ENCODE measurements around the gene SELENON. TPM values are rescaled to one million over a fixed set of nuclear protein-coding genes. Genes with fewer than 3 reads are reported as not detected.

Gene SELENON
- total and polyA plus RNA-seq, 2 of the 8 experiments (the other 6 are each of a cell fraction or from before 2014, with no cell fraction given): 43.0 to 77.6 TPM

GRCh38 chr1:25802915-25803314, 2.9 kb downstream of the SELENON start:
- Histone ChIP-seq H2AFZ (ENCODE audit: low read length) (no peak overlapping the region), H3K36me3 (ENCODE audit: control insufficient read depth in 2 of 4, insufficient read depth in 4 of 4, low read length in 3 of 4) (peaks cover 0 to 4% (median 3%) of the 10 kb centered on the region in 4 experiments; a peak in 4 of 8 replicates), H4K91ac (replicated peaks; ENCODE audit: insufficient read length, low read length) (no peak overlapping the region), H3K18ac (ENCODE audit: extremely low read depth, low read length) (no peak overlapping the region), H3K9me3 (ENCODE audit: insufficient read depth in 2 of 2, low read depth in 1 of 2, low read length in 1 of 2) (no peaks in the 10 kb centered on the region), H3K4ac (replicated peaks; ENCODE audit: insufficient read length, low read depth, low read length) (no peak overlapping the region), H3K56ac (replicated peaks; ENCODE audit: insufficient read length, low read depth, low read length) (no peak overlapping the region), H3K4me3 (ENCODE audit: extremely low read depth in 1 of 4, insufficient read depth in 2 of 4, low read depth in 3 of 4, low read length in 4 of 4) (no peak overlapping the region), H3K79me2 (ENCODE audit: control insufficient read depth in 1 of 2, insufficient read depth in 2 of 2, low read length in 2 of 2) (no peaks in the 10 kb centered on the region), H4K20me1 (replicated peaks in 1 of 2; ENCODE audit: control insufficient read depth in 1 of 2, insufficient read depth in 2 of 2, low read length in 2 of 2) (peaks cover 0 to 8% of the 10 kb centered on the region in 2 experiments), H3K9ac (replicated peaks in 1 of 4; ENCODE audit: extremely low read depth in 1 of 4, low read depth in 3 of 4, low read length in 3 of 4) (no peak overlapping the region; a peak in 1 of 7 replicates), H3K23ac (ENCODE audit: insufficient read length) (no peak overlapping the region), H2BK5ac (ENCODE audit: low read depth, low read length) (no peak overlapping the region), H4K8ac (ENCODE audit: extremely low read depth, insufficient read depth, low read length) (no peak overlapping the region), H3K4me1 (replicated peaks in 1 of 4; ENCODE audit: control insufficient read depth in 3 of 4, insufficient read depth in 4 of 4, low read length in 3 of 4) (peaks cover 2 to 9% (median 7%) of the 10 kb centered on the region in 4 experiments; a peak in 6 of 7 replicates), H3K14ac (ENCODE audit: insufficient read length) (no peak overlapping the region), H2BK120ac (replicated peaks; ENCODE audit: low read depth, low read length) (no peak overlapping the region), H2BK20ac (ENCODE audit: low read length) (no peak overlapping the region), H3K27me3 (replicated peaks in 1 of 4; ENCODE audit: control insufficient read depth in 3 of 4, extremely low read depth in 1 of 4, insufficient read depth in 3 of 4, low read length in 3 of 4) (peaks cover 0 to 2% (median under 1%) of the 10 kb centered on the region in 4 experiments; a peak in 3 of 7 replicates), H3K79me1 (ENCODE audit: low read depth, low read length) (no peaks in the 10 kb centered on the region; the same call in 1 of the 2 replicates), H4K5ac (ENCODE audit: insufficient read length, low read depth, low read length) (no peak overlapping the region), H3K4me2 (ENCODE audit: insufficient read depth in 1 of 2, low read depth in 2 of 2, low read length in 2 of 2) (no peak overlapping the region), H3K27ac (ENCODE audit: low read depth, low read length) (no peak overlapping the region), H2BK12ac (ENCODE audit: low read depth, low read length) (no peak overlapping the region), H2AK5ac (ENCODE audit: low read depth, low read length) (no peak overlapping the region), H3K23me2 (ENCODE audit: low read depth, low read length) (peaks cover 9% of the 10 kb centered on the region; the same call in 1 of the 2 replicates), H2BK15ac (ENCODE audit: low read length) (no peak overlapping the region)
- DNase-seq (ENCODE audit: low read depth in 1 of 2, low spot score in 2 of 2): no peak
- WGBS, 2 experiments (ENCODE audit: extremely low coverage in 1 of 2, insufficient coverage in 1 of 2, insufficient read length in 1 of 2, insufficient replicate concordance in 2 of 2, low coverage in 1 of 2, low lambda C conversion rate in 2 of 2, missing lambda C conversion rate in 1 of 2): 70% methylated on average over 6 of the region's 6 CpGs; no CpG with 5 or more reads in 1 of the 2 experiments
- ChIA-PET CTCF (ENCODE audit: partially characterized antibody) (interaction anchor here (0.7 to 8.3 kb wide), 10 partner anchors 8 to 230 kb away, joined by 3 to 83 read pairs (median 4); no protein-coding TSS in a partner anchor), POLR2A (ENCODE audit: partially characterized antibody) (interaction anchor here (0.6 to 1.9 kb wide), 2 partner anchors 11 to 17 kb away, joined by 3 to 6 read pairs; no protein-coding TSS in a partner anchor)
- no peak for TF ChIP-seq TBP (IDR thresholded peaks at IDR 0.05; ENCODE audit: low read depth, low read length)
- no peak for TF ChIP-seq MAX (IDR thresholded peaks at IDR 0.05)
- TF ChIP-seq POLR2A (IDR thresholded peaks at IDR 0.05; ENCODE audit: control extremely low read depth in 1 of 2, low read depth in 2 of 2, low read length in 2 of 2): no peak
- no peak for TF ChIP-seq SIN3A (conservative IDR thresholded peaks at IDR 0.05 in 1 of 2, IDR thresholded peaks at IDR 0.05 in 1 of 2; ENCODE audit: low read depth in 1 of 2, low read length in 2 of 2)
- no peak for TF ChIP-seq SIX5 (IDR thresholded peaks at IDR 0.05; ENCODE audit: low read depth, low read length)
- TF ChIP-seq GABPA (IDR thresholded peaks at IDR 0.05; ENCODE audit: borderline replicate concordance, insufficient read depth, low read length): no peak
- no peak for TF ChIP-seq SP2 (IDR thresholded peaks at IDR 0.05; ENCODE audit: low read length)
- no peak for TF ChIP-seq RFX5 (IDR thresholded peaks at IDR 0.05; ENCODE audit: borderline replicate concordance, low read depth, low read length)
- TF ChIP-seq CHD2 (IDR thresholded peaks at IDR 0.05; ENCODE audit: low read length): no peak
- no peak for TF ChIP-seq E2F6 (IDR thresholded peaks at IDR 0.05)
- no peak for TF ChIP-seq PHF8 (conservative IDR thresholded peaks at IDR 0.05; ENCODE audit: low read depth, low read length)
- TF ChIP-seq NANOG (IDR thresholded peaks at IDR 0.05; ENCODE audit: insufficient read depth, low read depth, low read length, poor library complexity, severe bottlenecking): no peak
- no peak for FAIRE-seq

All from H1 (cell line).